Fibroblast of lung (primary cell): Measurements from ENCODE around the gene RRAS. TPM values are rescaled to one million over a fixed set of nuclear protein-coding genes. Genes with fewer than 3 reads are reported as not detected.
A peak's percentile ranks its signal among the peaks of the same experiment; 100 is the strongest.

ENCODE experiments used
- DNase-seq, 2 donors: peaks; one replicate each; pipeline versions ENCODE4 v3.0.0 to v3.0.0-alpha.2; 2010; ENCODE audit warnings: low read depth in 2 of 2
- H2AFZ ChIP-seq: 2 replicates; pipeline ENCODE4 v1.5.1; 2012; ENCODE audit warnings: low read length, control low read depth, inconsistent platforms
- H3K27ac ChIP-seq: 2 replicates; pipeline ENCODE4 v1.5.1; 2011; ENCODE audit warnings: low read length, control low read depth; ENCODE audit not compliant: insufficient read depth
- H3K27me3 ChIP-seq: 2 replicates; pipeline ENCODE4 v1.5.1; 2011; ENCODE audit warnings: mild to moderate bottlenecking, low read length; ENCODE audit not compliant: control insufficient read depth, insufficient read depth
- H3K36me3 ChIP-seq: 2 replicates; pipeline ENCODE4 v1.5.1; 2011; ENCODE audit warnings: low read length; ENCODE audit not compliant: control insufficient read depth, insufficient read depth
- H3K4me1 ChIP-seq: 2 replicates; pipeline ENCODE4 v1.5.1; 2011; ENCODE audit warnings: low read length; ENCODE audit not compliant: control insufficient read depth, insufficient read depth; ENCODE audit errors: extremely low read depth
- H3K4me2 ChIP-seq: 2 replicates; pipeline ENCODE4 v1.5.1; 2011; ENCODE audit warnings: low read length, control low read depth; ENCODE audit not compliant: insufficient read depth; ENCODE audit errors: extremely low read depth
- H3K4me3 ChIP-seq, 4 experiments: fragments of 200-600 bp in 1 of 4; sonication (generic) in 1 of 4; replicated peaks in 1 of 4; 2 replicates each; pipeline ENCODE4 v1.5.1; 2011 to 2016; ENCODE audit warnings: low read length in 4 of 4, low read depth in 3 of 4, mild to moderate bottlenecking in 3 of 4, control low read depth in 2 of 4, inconsistent platforms in 1 of 4, mixed read lengths in 1 of 4; ENCODE audit not compliant: insufficient read depth in 1 of 4; ENCODE audit errors: control extremely low read depth in 1 of 4
- H3K79me2 ChIP-seq: 2 replicates; pipeline ENCODE4 v1.5.1; 2012; ENCODE audit warnings: mild to moderate bottlenecking, low read length, inconsistent platforms; ENCODE audit not compliant: control insufficient read depth, insufficient read depth
- H3K9ac ChIP-seq: 2 replicates; pipeline ENCODE4 v1.5.1; 2011; ENCODE audit warnings: mild to moderate bottlenecking, low read length, control low read depth; ENCODE audit not compliant: insufficient read depth
- H3K9me3 ChIP-seq: 2 replicates; pipeline ENCODE4 v1.5.1; 2012; ENCODE audit warnings: low read depth, low read length; ENCODE audit not compliant: control insufficient read depth, insufficient read depth
- H4K20me1 ChIP-seq: 2 replicates; pipeline ENCODE4 v1.5.1; 2011; ENCODE audit warnings: low read length; ENCODE audit not compliant: control insufficient read depth, insufficient read depth; ENCODE audit errors: extremely low read depth
- CTCF ChIP-seq, 2 donors: IDR thresholded peaks in 1 of 2; conservative IDR thresholded peaks in 1 of 2; 1 replicate in 1 of 2; 2 replicates in 1 of 2; pipeline ENCODE4 v1.5.1; 2011 to 2012; ENCODE audit warnings: low read length in 2 of 2, control low read depth in 1 of 2, inconsistent platforms in 1 of 2, low read depth in 1 of 2, mild to moderate bottlenecking in 1 of 2
- EZH2 ChIP-seq: IDR thresholded peaks from 2 replicates; pipeline ENCODE4 v1.5.1; 2012; ENCODE audit warnings: low read length, control low read depth, mild to moderate bottlenecking; ENCODE audit errors: missing control alignments
- polyA plus RNA-seq, 2 donors: library from polyadenylated mRNA; depleted of rRNA in 1 of 2; stranded (reverse) in 1 of 2; unstranded in 1 of 2; fragments of >200 nt; gene quantifications; 2 replicates each; pipeline ENCODE4 v1.2.1, GENCODE V29; 2011 to 2012; ENCODE audit warnings: missing spikeins in 1 of 2
- total RNA-seq: library from RNA; depleted of rRNA; stranded (reverse); fragments of >200 nt; gene quantifications from 2 replicates; pipeline ENCODE4 v1.2.1, GENCODE V29; 2014

The RRAS gene
- total and polyA plus RNA-seq, 2 donors (not counting 1 experiment from before 2014, with no cell fraction given) = 60.1 to 129 TPM

GRCh38 chr19:49676784-49677230 is 36.9 kb upstream of the RRAS start:
- peaks cover 7% of the 10 kb centered on the region for H3K4me1 ChIP-seq
- peaks cover 3% of the 10 kb centered on the region for H3K36me3 ChIP-seq
- no peaks in the 10 kb centered on the region for H3K27me3 ChIP-seq
- H3K79me2 ChIP-seq = peaks cover 38% of the 10 kb centered on the region
- H3K27ac ChIP-seq = peak overlapping the region; percentile 98
- TF ChIP-seq EZH2 (no peak), CTCF (conservative IDR thresholded peaks at IDR 0.05 in 1 of 2, IDR thresholded peaks at IDR 0.05 in 1 of 2; ENCODE audit: low read depth in 1 of 2, low read length in 2 of 2) (no peak)
- no peak overlapping the region for H2AFZ ChIP-seq
- H3K4me2 ChIP-seq = no peak overlapping the region
- H4K20me1 ChIP-seq = no peaks in the 10 kb centered on the region
- H3K9me3 ChIP-seq = no peaks in the 10 kb centered on the region
- peak; percentile 100 for DNase-seq
- peak overlapping the region; percentile 91 for H3K9ac ChIP-seq
- peak overlapping the region; percentile 76 to 99 (median 90) for H3K4me3 ChIP-seq

DNA sequence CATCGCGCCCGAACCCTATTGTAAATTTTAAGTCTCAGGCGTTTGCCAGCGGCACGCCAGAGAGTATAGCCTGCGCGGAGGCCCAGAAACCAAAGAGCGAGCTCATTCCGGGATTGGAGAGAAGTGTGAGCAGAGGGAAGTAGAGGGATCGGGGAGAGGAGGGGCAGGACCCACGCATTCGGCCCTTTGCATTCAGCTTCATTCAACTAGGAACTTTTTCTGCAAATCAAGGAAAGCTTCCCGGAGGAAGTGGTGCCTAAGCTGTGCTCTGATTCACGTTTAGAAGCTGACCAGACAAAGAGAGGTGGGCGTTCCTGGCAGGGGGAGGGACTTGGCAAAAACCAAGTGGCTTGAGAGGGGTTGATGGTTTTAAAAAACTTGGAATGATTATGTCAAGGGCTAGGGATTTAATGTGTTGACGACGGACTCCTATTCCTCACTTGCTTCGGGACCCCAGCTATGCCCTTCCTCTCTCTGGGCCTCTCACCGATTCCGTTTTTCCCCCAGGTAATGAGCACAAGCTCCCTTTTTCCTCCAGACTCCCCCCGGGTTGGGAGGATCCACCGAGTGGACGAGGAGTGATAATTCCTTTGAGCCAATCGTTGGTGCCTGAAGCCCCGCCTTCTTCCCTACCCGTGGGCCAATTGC is 36.3 kb upstream of the RRAS start:
- Histone ChIP-seq H3K27ac (peak overlapping the region; percentile 98), H3K9me3 (no peaks in the 10 kb centered on the region), H2AFZ (peak overlapping the region; percentile 99), H3K9ac (peak overlapping the region; percentile 85), H4K20me1 (no peaks in the 10 kb centered on the region), H3K36me3 (peaks cover 2% of the 10 kb centered on the region), H3K27me3 (no peaks in the 10 kb centered on the region), H3K4me2 (peak overlapping the region; percentile 89), H3K4me3 (peak overlapping the region; percentile 32 to 67 (median 50)), H3K79me2 (peaks cover 36% of the 10 kb centered on the region), H3K4me1 (peaks cover 7% of the 10 kb centered on the region)
- TF ChIP-seq EZH2 = no peak
- TF ChIP-seq CTCF (conservative IDR thresholded peaks at IDR 0.05 in 1 of 2, IDR thresholded peaks at IDR 0.05 in 1 of 2; ENCODE audit: low read depth in 1 of 2, low read length in 2 of 2) = no peak
- peak; percentile 93 to 97 for DNase-seq

DNA sequence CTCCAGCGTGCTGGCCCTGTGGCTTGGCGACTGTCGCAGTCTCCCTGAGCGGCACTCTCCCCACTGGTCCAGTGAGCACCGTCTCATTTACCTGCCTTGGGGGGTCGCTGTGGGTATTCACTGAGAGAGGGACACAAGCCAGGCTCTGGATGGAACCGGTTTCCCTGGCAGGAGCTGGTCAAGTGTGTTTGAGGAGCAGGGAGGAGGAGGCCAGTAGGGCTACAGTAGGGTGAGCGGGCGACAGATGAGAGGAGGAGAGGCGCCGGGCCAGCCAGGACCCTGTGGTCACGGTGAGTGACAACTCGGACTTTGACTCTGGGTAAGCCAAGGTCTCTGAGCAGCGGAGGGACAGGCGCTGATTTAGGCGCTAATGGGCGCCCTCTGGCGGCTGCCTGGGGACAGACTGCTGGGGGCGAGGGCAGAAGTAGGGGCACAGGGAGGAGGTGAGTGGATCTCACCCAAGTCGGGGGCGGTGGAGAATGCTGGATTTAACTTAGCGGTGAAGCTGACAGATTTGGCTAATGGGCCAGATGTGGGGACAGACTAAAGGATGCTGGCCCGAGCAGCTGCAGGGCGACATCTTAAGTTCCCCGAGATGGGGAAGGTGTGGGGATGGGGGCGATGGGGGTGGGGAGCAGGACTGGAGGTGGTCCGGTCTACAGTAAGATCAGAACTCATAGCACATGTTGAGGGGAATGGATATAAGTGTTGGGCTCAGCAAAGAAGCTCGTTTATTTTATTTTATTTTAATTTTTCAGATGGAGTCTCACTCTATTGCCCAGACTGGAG is 32.4 kb upstream of the RRAS start:
- H3K36me3 ChIP-seq = peaks cover 2% of the 10 kb centered on the region
- peak; percentile 52 to 66 for DNase-seq
- peaks cover 3% of the 10 kb centered on the region for H3K4me1 ChIP-seq
- no peaks in the 10 kb centered on the region for H4K20me1 ChIP-seq
- TF ChIP-seq EZH2 (no peak), CTCF (conservative IDR thresholded peaks at IDR 0.05 in 1 of 2, IDR thresholded peaks at IDR 0.05 in 1 of 2; ENCODE audit: low read depth in 1 of 2, low read length in 2 of 2) (peak; percentile 92 to 98)
- peak overlapping the region; percentile 38 for H3K27ac ChIP-seq
- H3K4me3 ChIP-seq = no peak overlapping the region
- no peaks in the 10 kb centered on the region for H3K9me3 ChIP-seq
- H2AFZ ChIP-seq = peak overlapping the region; percentile 93
- H3K27me3 ChIP-seq = no peaks in the 10 kb centered on the region
- no peak overlapping the region for H3K9ac ChIP-seq
- H3K4me2 ChIP-seq = peak overlapping the region; percentile 44
- H3K79me2 ChIP-seq = peaks cover 2% of the 10 kb centered on the region
